ENCODE results near the gene NLRP1.

Gene NLRP1

DNA sequence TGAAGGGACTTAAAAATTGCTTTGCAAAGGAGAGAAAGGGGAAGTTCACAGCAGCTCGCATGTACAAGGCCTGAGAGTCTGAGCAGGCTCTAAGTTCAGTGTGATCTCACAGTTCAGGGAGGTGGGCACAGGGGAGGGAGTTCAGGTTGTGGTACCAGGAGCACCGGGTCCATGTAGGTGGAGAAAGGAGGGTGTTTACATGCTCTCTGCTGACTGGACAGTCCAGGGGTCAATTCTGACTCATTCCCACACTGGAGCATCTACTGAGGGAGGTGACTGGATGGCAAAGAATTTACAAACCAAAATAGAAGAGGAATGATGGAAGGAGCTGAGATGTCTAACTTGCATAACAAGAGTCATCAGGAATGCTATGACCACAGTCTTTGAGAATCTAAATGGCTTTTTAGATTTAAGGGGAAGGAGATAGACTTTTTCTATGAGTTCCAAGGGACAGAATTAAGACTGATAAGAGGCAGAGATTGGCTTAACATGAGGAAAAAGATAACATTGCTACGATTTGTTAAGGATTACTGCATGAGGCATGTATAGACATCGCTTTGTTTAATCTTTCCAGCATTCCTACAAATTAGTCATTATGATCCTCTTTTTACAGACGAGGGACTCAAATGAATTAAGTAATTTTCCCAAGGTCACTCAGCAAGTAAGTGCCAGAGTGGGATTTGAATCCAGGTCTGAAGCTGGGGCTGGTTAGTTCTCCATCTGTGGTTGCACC lies 68.1 kb downstream of the NLRP1 start:
- DNase-seq (ENCODE audit: low read depth in 2 of 2) = no peak

DNA sequence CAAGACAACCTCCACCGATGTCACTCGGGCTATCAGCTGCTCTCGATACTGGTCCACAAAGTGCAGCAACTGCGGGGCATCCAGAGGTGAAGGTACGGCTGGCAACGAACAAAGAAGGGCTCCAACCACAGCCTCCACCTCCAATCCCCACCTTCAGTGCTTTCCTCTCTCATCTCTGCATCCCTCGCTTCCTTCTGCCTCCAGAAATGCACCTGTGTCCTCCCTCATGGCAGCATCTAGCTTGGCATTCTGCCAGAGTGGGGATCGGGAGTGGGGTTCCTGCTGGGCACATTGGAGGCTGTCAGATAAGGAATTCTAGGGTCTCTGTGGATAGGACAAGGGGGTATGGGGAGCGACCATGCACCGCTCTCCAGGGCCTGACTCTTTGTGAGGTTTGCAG lies 69.3 kb downstream of the NLRP1 start:
- DNase-seq (ENCODE audit: low read depth in 2 of 2) = no peak

GRCh38 chr17:5513628-5514027 lies 70.7 kb downstream of the NLRP1 start:
- DNase-seq (ENCODE audit: low read depth in 2 of 2) = no peak

DNA sequence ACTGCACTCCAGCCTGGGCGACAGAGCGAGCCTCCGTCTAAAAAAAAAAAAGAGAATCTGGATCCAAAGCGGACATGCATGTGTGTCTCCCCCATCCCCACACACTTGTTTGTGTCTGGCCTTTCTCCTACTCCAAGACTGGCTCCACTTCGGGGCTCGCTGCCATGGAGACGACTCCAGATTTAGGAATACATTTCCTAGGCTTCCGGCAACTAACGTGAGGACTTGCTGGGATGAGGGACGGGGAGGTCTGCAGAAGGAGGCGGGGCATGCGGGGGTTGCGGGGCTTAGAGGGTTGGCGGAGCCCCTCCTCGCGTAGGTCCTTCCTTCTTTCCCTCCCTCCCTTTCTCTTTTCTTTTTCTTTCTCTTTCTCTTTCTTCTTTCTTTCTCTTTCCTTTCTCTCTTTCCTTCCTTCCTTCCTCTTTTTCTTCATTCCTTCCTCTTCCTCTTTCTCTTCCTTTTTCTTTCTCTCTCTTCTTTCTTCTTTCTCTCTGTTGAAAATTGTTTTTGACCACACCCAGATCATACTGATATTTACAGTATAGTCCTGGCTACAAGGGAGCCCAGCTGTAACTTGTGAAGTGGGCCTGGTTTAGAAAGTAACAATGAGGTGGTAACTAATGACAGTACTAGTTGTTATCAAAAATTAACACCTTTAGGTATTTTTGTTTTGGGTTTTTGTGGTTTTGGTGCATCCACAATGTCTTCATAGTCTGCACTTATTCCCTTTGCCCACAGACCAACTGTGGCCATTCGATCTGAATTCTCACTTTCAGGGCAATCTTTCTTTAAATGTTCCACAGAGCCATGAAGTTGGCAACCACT lies 72.7 kb downstream of the NLRP1 start:
- DNase-seq (ENCODE audit: low read depth in 2 of 2) = no peak

GRCh38 chr17:5510771-5511170 lies 73.5 kb downstream of the NLRP1 start:
- no peak for DNase-seq (ENCODE audit: low read depth in 2 of 2)

- DNase-seq (ENCODE audit: low read depth in 2 of 2) = no peak
Observed at GRCh38 chr17:5509482-5509881, 74.8 kb downstream of the NLRP1 start.

DNA sequence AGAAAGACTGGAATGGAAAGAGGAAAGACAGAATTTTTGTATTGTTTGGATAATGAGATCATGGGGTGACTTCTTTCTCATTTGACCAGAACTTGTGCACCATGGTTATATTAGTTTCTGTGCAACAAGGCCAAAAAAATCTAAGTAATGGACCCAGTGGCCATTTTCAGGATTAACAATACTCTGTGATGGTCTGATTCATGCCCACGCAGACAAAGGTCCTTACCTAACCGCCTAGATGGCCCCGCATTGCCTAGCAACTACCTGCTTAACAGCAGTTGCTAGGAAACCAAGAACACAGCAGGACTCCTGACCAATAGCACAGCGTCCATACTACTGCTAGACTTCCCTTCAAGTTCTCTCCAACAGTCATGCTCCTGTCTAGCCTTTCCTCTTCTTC lies 75.5 kb downstream of the NLRP1 start:
- DNase-seq (ENCODE audit: low read depth in 2 of 2) = no peak

DNA sequence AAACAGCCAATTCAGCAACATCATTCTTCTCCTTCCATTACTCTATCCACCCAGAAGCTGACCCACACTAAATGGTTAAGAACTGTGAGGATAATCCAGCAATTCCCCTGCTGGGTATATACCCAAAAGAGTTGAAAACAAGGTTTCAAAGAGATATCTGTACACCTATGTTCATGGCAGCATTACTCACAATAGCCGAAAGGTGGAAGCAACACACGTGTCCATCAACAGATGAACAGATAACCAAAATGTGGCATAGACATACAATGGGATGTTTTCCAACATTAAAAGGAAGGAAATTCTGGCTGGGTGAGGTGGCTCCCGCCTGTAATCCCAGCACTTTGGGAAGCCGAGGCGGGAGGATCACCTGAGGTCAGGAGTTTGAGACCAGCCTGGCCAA lies 78.0 kb downstream of the NLRP1 start:
- DNase-seq (ENCODE audit: low read depth in 2 of 2) = no peak

DNA sequence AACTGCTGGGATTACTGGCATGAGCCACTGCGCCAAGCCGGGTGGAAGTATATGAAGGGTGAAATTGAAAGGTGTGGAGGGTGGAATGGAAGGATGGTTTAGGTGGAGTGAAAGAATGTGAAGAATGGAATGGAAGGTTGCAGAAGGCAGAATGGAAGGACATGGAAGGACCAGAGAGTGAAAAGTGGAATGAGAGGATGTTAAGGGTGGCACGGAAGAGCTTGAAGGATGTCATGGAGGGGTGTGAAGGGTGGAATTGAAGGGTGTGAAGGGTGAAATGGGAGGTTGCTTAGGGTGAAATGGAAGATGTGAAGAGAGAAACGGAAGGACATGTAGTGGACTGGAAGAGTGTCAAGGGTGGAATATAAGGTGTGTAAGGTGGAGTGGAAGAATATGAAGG lies 81.8 kb downstream of the NLRP1 start:
- DNase-seq (ENCODE audit: low read depth in 2 of 2) = no peak

DNA sequence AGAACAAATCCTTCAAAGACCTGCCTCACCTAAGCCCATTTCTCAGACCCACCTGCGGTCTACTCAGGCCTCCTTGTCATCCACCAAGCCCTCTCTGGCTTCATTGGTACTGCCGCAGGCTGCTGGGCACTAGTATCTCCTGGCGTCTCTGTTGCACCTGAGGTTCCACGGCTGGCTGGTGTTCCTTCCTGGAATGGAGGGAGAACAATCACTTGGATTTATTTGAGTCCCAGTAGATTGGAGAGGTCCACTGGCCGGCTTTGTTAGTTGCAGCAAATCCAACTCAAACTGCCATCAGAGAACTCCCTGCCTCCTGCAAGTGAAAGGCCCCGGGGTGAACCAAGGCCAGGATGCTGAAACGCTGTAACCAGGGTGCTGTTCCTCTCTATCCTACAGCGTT lies 82.6 kb downstream of the NLRP1 start:
- DNase-seq (ENCODE audit: low read depth in 2 of 2) = no peak

DNA sequence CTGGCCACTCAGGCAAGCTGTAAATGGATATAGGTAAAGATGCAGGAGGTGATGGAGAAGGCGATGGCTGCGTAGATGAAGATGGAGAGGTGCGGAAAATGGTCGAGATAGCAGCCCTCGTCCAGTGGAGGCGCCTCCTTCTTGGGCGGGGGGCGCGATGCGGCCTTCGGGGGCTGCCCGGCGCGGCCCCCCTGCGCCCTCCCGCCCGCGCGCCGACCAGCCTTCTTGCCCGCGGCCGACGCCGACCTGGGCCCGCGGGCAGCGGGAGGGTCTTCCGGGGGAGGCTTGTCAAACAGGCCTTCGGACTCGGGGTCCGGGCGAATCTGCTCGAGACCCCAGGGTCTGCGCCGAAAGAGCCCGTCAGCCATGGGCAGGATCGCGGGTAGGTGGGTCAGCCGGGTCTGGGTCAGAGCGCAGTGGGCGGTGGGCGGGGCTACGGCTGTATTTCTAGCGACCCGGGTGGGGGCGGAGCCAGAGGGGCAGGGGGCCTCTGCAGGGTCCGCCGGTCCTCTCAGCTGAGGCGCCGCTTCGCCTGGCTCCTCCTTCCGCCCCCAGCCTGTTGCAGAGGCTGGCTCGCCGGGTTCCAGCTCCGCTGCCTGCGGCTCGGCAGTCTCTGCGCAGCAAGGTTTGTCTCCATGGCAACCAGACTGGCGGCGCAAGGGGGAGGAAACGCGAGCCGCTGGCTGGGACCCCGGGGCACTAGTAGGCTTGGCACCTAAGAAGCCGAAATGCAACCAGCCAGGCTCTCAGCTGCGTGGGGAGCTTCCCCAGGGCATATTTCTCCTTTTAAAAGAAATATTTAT lies 83.5 kb downstream of the NLRP1 start:
- DNase-seq (ENCODE audit: low read depth in 2 of 2) = peak; percentile 39 to 46

DNA sequence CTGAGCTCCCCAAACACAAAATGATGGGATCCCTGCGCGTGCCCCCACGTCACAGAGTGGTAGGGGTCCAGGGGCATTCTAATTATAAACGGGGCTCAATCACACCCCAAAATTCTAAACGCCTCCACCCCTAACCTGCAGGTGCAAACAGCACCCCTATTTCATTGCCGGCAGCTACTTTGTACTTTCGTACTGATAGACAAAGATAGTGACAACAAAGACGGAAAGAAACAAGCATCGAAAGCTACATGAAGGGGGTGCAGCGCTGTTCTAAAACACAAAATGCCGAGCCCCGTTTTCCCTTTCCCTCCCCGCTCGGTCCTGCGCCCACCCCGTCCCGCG lies 84.1 kb downstream of the NLRP1 start:
- DNase-seq (ENCODE audit: low read depth in 2 of 2) = no peak

GRCh38 chr17:5499476-5500231 lies 84.7 kb downstream of the NLRP1 start:
- no peak for DNase-seq (ENCODE audit: low read depth in 2 of 2)

- no peak for DNase-seq (ENCODE audit: low read depth in 2 of 2)
Observed at GRCh38 chr17:5492970-5493369, 91.3 kb downstream of the NLRP1 start.

GRCh38 chr17:5488752-5489151 lies 95.6 kb downstream of the NLRP1 start:
- DNase-seq (ENCODE audit: low read depth in 2 of 2) = no peak

- peak; percentile 94 to 97 for DNase-seq (ENCODE audit: low read depth in 2 of 2)
Observed at GRCh38 chr17:5486206-5487124, 97.8 kb downstream of the NLRP1 start, which contains the start of gene MIS12. Gene MIS12, plus strand, starts transcription at chr17:5486566. Its CDS starts 2,297 bp downstream, at chr17:5488863.

GRCh38 chr17:5485270-5486205 lies 98.8 kb downstream of the NLRP1 start, which contains the start of gene DERL2:
Gene DERL2, minus strand, starts transcription at chr17:5486178. Its CDS starts 17 bp downstream, at chr17:5486161.
- DNase-seq (ENCODE audit: low read depth in 2 of 2) = no peak

DNA sequence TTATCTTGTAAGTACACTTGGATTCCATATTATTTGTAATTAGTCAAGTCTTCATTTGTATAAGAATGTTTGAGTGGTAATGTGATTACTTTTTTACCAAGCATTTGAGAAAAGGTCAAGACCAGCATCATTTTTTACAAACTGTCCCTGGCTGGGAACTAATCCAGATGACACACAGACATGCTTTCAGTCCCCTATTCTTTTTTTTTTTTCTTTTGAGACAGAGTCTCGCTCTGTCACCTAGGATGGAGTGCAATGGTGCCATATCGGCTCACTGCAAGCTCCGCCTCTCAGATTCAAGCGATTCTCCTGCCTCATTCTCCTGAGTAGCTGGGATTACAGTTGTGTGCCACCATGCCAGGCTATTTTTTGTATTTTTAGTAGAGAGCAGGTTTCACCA lies 102.9 kb downstream of the NLRP1 start:
- no peak for DNase-seq (ENCODE audit: low read depth in 2 of 2)

DNA sequence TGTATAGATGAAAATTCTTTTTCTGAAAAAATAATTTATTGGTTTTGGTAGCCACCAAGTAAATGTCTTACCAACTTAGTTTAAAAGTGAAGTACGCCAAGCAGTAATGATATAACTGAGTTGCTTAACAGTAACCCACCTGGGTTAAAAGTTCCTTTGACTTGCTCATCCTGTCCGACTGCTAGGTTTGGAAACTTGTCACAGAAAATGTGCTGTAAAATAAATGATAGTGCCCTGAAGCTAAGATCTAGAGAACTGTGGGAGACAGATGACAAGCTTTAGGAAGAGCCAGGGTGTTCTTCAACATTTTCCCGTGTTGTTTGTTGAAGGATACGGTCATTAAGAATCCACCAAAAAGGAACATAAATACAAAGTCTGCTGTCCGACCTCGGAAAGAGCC lies 103.3 kb downstream of the NLRP1 start:
- no peak for DNase-seq (ENCODE audit: low read depth in 2 of 2)

All from stimulated activated CD4-positive, alpha-beta T cell treated with anti-CD3 and anti-CD28 coated beads, Interleukin-12 subunit alpha, Interleukin-12 subunit beta, amount 100 ng/mL, for 24 hours (primary cell).